ENCODE results near the gene LRFN3. TPM values are rescaled to one million over a fixed set of nuclear protein-coding genes. Genes with fewer than 3 reads are reported as not detected.

The LRFN3 gene
- total RNA-seq, 1 experiment from 2014 or later: 10.2 TPM

- no TSS peak for BruUV-seq (replicated peaks)
- intact Hi-C loops (cut with micrococcal nuclease; ENCODE audit: unreplicated experiment): no loop called here
- POLR2A ChIA-PET: no interaction called here
These were observed 8.4 kb downstream of the LRFN3 start for GRCh38 chr19:35944556-35944955.

DNA sequence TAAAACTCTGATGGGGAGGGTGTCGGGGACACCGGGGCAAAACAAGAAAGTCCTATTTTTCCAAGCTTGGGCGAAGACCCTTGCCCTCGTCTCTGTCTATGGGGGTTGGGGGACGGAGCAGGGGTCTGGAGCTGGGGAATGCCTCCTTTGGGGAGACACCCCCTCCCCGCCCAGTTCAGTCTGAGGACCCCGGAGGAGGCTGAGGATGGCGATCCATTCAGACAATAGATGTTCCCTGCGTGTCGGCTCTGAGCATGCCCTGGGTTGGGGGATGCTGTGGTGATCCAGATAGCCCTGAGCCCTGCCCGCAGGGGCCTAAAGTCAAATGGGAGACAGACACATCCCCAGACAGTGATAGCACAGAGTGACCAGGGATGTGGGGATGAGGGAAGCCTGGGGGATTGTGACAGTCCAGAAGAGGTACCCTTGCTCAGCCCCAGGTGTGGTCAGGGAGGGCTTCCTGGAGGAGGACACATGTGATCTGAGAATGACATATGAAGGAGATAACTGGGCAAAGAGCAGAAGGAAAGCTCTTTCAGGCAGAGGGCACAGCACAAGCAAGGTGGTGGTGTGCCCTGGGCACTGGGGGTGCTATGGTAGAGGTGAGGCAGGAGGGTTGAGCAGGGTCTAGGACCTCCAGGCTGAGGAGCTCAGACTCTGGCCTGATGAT, 9.1 kb downstream of the LRFN3 start:
- DNase-seq: no peak
- Mint-ChIP-seq H3K4me3 (ENCODE audit: unreplicated experiment) (no peak overlapping the region), H3K27me3 (ENCODE audit: insufficient read depth, unreplicated experiment) (peaks cover 3% of the 10 kb centered on the region), H3K36me3 (ENCODE audit: insufficient read depth, unreplicated experiment) (peaks cover 15% of the 10 kb centered on the region), H3K4me1 (ENCODE audit: low read depth, unreplicated experiment) (peaks cover 6% of the 10 kb centered on the region), H3K9me3 (ENCODE audit: unreplicated experiment) (no peaks in the 10 kb centered on the region), H3K27ac (ENCODE audit: unreplicated experiment) (no peak overlapping the region)
- ChIA-PET POLR2A (no interaction called here), CTCF (no interaction called here)
- H3K9me3 ChIP-seq: no peaks in the 10 kb centered on the region
- TF ChIP-seq CTCF (IDR thresholded peaks at IDR 0.05; ENCODE audit: insufficient read depth in 1 of 2, low read depth in 1 of 2, low read length in 1 of 2, severe bottlenecking in 1 of 2, unreplicated experiment in 1 of 2): no peak
- H3K27me3 ChIP-seq (replicated peaks; ENCODE audit: control insufficient read depth, insufficient read depth, low read length): no peaks in the 10 kb centered on the region
- H3K36me3 ChIP-seq (ENCODE audit: control insufficient read depth, insufficient read depth, low read length): no peaks in the 10 kb centered on the region
- no peak overlapping the region for H3K4me3 ChIP-seq (ENCODE audit: low read depth, low read length)
- intact Hi-C loops (cut with micrococcal nuclease; ENCODE audit: unreplicated experiment): no loop called here
- no TSS peak for BruUV-seq (replicated peaks)
- no peaks in the 10 kb centered on the region for H3K4me1 ChIP-seq

More at GRCh38 chr19:35944556-35944955, 8.4 kb downstream of the LRFN3 start:
- no peak for TF ChIP-seq CTCF (IDR thresholded peaks at IDR 0.05; ENCODE audit: insufficient read depth in 1 of 2, low read depth in 1 of 2, low read length in 1 of 2, severe bottlenecking in 1 of 2, unreplicated experiment in 1 of 2)
- Mint-ChIP-seq H3K9me3 (ENCODE audit: unreplicated experiment) (no peaks in the 10 kb centered on the region), H3K4me3 (ENCODE audit: unreplicated experiment) (no peak overlapping the region), H3K36me3 (ENCODE audit: insufficient read depth, unreplicated experiment) (peaks cover 15% of the 10 kb centered on the region), H3K27me3 (ENCODE audit: insufficient read depth, unreplicated experiment) (peaks cover 3% of the 10 kb centered on the region), H3K4me1 (ENCODE audit: low read depth, unreplicated experiment) (peaks cover 6% of the 10 kb centered on the region), H3K27ac (ENCODE audit: unreplicated experiment) (no peak overlapping the region)
- no peak for DNase-seq
- no peaks in the 10 kb centered on the region for H3K9me3 ChIP-seq
- no peak overlapping the region for H3K4me3 ChIP-seq (ENCODE audit: low read depth, low read length)
- H3K4me1 ChIP-seq: no peaks in the 10 kb centered on the region
- no peaks in the 10 kb centered on the region for H3K27me3 ChIP-seq (replicated peaks; ENCODE audit: control insufficient read depth, insufficient read depth, low read length)
- CTCF ChIA-PET: interaction anchor here (1.1 kb wide), 1 partner anchor 13 kb away, joined by 3 read pairs; no protein-coding TSS in a partner anchor
- no peaks in the 10 kb centered on the region for H3K36me3 ChIP-seq (ENCODE audit: control insufficient read depth, insufficient read depth, low read length)

GRCh38 chr19:35946203-35946602, 10.0 kb downstream of the LRFN3 start:
- peaks cover 8% of the 10 kb centered on the region for H3K27me3 Mint-ChIP-seq (ENCODE audit: insufficient read depth, unreplicated experiment)
- H3K4me3 Mint-ChIP-seq (ENCODE audit: unreplicated experiment): no peak overlapping the region
- no peaks in the 10 kb centered on the region for H3K4me1 ChIP-seq
- H3K27ac Mint-ChIP-seq (ENCODE audit: unreplicated experiment): no peak overlapping the region
- intact Hi-C loops (cut with micrococcal nuclease; ENCODE audit: unreplicated experiment): no loop called here
- peaks cover 15% of the 10 kb centered on the region for H3K36me3 Mint-ChIP-seq (ENCODE audit: insufficient read depth, unreplicated experiment)
- no peaks in the 10 kb centered on the region for H3K9me3 ChIP-seq
- H3K36me3 ChIP-seq (ENCODE audit: control insufficient read depth, insufficient read depth, low read length): no peaks in the 10 kb centered on the region
- H3K27me3 ChIP-seq (replicated peaks; ENCODE audit: control insufficient read depth, insufficient read depth, low read length): no peaks in the 10 kb centered on the region
- H3K4me1 Mint-ChIP-seq (ENCODE audit: low read depth, unreplicated experiment): peaks cover under 1% of the 10 kb centered on the region
- ChIA-PET POLR2A (no interaction called here), CTCF (no interaction called here)
- no peak for TF ChIP-seq CTCF (IDR thresholded peaks at IDR 0.05; ENCODE audit: insufficient read depth in 1 of 2, low read depth in 1 of 2, low read length in 1 of 2, severe bottlenecking in 1 of 2, unreplicated experiment in 1 of 2)
- no peak for DNase-seq
- no peaks in the 10 kb centered on the region for H3K9me3 Mint-ChIP-seq (ENCODE audit: unreplicated experiment)
- no TSS peak for BruUV-seq (replicated peaks)
- H3K4me3 ChIP-seq (ENCODE audit: low read depth, low read length): no peak overlapping the region
